ENCODE data around the gene DPF1. TPM values are rescaled to one million over a fixed set of nuclear protein-coding genes. Genes with fewer than 3 reads are reported as not detected.
"Not testable (repeated sequence)": the region's sequence is repeated elsewhere in the genome, so short reads cannot be mapped to it uniquely, and the experiment has no call there.

Gene DPF1
- 2.0 TPM for polyA plus RNA-seq (ENCODE audit: insufficient read length)
- long read RNA-seq, donor 1, partial matches to known transcripts, result 0 of 1 reads
- long read RNA-seq, donor 1, other reads (novel, unspliced or antisense), result 0 of 1 reads
- long read RNA-seq, donor 2, result 0 reads
- long read RNA-seq, donor 3, partial matches to known transcripts, result 344 of 540 reads
- long read RNA-seq, donor 3, other reads (novel, unspliced or antisense), result 195 of 540 reads
- long read RNA-seq, donor 4, result 0 reads
- long read RNA-seq, donor 5, partial matches to known transcripts, result 230 of 546 reads
- long read RNA-seq, donor 5, other reads (novel, unspliced or antisense), result 316 of 546 reads
- long read RNA-seq, donor 6, partial matches to known transcripts, result 0 of 1 reads
- long read RNA-seq, donor 6, other reads (novel, unspliced or antisense), result 0 of 1 reads
- long read RNA-seq, donor 7, result 0 reads
- long read RNA-seq, donor 8, partial matches to known transcripts, result 0 of 1 reads
- long read RNA-seq, donor 8, other reads (novel, unspliced or antisense), result 0 of 1 reads

DNA sequence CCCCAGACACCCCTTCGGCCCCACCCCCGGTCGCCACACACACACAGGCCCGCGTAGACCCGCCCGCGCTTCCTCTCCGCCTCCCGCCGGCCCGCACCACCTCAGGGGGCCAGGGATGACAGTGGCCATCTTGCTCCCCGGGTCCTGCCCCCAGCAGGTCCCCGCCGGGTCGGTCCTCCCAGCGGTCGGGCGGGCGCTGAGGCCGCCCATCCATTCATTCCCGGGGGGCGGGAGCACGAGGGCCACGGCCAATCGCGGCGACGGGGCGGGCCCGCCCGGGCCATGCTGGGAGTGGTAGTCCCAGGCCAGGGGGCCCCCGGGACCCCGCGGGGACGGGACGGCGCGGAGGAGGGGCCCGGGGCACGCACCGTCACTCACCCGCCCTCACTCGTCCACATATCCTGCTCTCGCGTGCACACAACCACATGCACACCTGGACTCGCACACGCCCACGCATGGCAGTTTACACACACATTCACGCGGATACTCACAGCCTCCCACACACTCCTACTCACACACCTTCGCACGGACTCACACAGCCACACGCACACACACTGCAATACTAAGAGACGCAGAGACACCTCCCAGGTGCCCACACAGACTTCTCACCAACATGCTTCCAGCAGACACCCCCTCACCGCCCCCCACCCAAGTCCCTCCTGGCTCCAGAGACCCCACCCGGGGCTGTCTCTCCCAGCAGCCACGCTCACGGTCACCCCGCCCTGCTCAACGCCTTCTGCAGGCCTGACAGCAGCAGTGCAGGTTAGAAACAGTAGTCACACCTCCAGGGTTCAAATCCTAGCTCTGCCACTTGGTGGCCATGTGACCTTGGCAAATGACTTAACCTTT lies at the start of gene DPF1:
DPF1 (minus strand) TSS at position 209 of the 849 bp plus-strand sequence; CDS start at position 129, 80 bp downstream.
- no peak for DNase-seq

DNA sequence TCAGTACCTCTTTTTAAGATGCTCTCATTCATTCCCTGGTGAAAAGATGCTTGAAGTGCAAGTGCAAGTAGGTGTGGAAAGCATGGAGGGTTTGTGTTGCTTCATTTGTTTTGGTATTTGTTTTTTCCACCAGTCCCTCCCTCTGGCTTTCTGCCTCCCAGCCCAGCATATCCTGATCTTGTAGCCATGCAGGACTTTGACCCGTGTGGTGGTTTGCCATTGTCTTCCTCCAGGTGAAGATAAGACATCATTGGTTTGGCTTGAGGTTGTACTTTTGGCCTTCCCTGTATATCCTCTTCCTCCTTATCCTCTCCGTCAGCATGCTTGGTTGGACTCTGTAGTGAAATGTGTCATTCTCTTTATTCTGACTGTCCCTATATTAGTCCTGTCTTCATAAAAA lies 49.5 kb upstream of the DPF1 start:
- no peak for DNase-seq

DNA sequence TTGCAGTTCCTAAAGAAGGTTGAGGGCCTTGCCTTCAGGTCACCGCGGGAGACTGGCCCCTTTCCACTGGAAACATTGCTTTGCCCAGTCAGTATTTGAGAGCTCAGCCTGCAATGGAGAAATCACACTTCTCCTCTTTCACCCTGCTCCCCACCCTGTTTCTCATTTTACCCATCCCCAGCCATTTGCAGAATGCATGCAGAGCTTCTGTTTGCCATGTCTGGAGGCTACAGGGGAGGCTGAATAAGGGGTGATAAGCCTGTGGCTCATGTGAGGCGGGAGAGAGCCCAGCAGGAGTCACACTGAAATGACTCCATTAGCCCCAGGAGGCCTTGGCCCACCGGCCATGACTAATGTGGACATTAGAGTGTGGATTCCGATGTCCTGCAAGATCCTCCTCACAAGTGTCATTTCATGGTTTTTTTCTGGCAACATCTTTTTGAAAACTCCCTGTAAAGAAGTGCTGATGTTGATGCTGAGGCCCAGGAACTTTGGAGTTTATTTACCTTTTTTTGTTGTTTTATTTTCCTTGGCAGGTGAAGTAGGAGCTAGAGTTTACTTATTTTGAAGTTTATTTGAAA lies 46.7 kb upstream of the DPF1 start:
- DNase-seq, result no peak

- no peak for DNase-seq
Observed at GRCh38 chr19:38268539-38268938, 44.5 kb upstream of the DPF1 start.

GRCh38 chr19:38267761-38268483 lies 43.9 kb upstream of the DPF1 start:
- no peak for DNase-seq

- DNase-seq, result no peak
Observed at GRCh38 chr19:38266981-38267597, 43.1 kb upstream of the DPF1 start.

DNA sequence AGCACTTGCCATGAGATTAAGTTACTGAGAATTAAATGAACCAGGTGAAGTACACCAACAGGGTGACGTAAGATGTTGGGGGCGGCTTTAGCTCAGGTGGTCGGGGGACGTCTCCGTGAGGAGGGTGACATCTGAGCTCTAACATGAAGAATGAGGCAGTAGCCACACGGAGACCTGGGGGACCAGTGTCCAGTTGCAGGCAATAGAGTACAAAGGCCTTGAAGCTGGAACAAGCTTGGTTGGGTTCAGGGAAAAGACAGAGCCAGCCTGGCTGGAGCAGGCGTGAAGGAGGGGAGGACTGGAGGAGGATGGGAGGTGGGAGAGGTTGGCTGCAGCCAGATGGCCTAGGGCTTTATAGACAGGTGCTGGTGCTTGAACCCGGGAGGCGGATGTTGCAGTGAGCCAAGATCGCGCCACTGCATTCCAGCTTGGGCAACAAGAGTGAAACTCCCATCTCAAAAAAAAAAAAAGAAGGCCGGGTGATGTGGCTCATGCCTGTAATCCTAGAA lies 42.0 kb upstream of the DPF1 start:
- no peak for DNase-seq

- no peak for DNase-seq
Observed at GRCh38 chr19:38265213-38265861, 41.3 kb upstream of the DPF1 start.

DNA sequence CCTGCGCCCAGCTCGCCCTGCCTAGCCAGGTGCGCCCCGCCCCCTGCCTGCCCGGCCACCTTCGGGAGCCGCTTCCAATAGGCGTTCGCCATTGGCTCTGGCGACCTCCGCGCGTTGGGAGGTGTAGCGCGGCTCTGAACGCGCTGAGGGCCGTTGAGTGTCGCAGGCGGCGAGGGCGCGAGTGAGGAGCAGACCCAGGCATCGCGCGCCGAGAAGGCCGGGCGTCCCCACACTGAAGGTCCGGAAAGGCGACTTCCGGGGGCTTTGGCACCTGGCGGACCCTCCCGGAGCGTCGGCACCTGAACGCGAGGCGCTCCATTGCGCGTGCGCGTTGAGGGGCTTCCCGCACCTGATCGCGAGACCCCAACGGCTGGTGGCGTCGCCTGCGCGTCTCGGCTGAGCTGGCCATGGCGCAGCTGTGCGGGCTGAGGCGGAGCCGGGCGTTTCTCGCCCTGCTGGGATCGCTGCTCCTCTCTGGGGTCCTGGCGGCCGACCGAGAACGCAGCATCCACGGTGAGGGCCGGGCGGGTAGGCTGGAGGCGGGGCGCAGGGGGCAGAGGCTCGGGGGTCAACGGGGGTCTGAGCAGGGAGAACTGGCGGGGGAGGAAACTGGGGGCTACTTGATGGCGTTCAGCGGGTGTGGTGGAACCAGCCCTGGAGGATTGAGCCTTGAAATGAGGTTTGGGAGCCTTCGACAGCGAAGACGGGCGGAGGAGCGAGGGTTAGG lies 40.6 kb upstream of the DPF1 start, which contains the start of gene SPINT2:
SPINT2 (plus strand) TSS at position 88 of the 727 bp plus-strand sequence; CDS start at position 408, 320 bp downstream.
- no peak for DNase-seq

DNA sequence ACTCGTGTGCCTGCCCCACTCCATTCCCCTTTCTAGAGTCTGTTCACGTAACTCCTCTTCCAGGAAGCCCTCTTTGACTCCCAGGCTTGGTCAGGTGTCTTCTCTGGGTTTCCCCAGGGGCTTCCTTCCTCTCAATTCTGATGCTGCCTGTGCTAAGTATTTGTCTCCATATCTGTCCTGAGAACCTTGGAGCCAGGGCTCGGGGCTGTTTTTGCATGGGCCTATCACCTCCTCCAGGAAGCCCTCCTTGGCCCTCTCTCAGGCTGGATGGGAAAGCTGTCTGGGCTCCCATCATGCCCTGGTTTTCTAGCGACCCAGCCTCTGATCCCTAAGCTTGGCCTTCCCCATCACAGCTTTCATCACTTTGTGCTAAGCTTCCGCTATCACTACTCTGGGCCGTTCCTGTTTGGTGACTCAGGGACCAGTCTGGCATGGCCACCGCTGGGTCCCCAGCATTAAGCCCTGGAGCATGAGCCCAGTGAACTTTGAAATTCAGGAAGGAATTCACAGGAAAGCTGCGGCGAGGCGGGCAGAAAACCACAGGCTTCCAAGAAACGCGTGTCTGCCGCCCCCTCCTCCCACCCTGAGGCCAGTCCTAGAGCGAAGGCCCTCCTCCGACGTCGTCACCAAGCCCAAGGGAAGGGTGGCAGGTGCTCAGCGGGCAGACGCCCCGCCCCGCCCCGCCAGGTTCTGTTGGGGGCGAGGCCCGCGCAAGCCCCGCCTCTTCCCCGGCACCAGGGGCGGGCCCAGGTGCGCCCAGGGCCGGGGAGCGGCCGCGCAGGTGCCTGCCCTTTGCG lies 39.9 kb upstream of the DPF1 start:
- peak; percentile 74 for DNase-seq

DNA sequence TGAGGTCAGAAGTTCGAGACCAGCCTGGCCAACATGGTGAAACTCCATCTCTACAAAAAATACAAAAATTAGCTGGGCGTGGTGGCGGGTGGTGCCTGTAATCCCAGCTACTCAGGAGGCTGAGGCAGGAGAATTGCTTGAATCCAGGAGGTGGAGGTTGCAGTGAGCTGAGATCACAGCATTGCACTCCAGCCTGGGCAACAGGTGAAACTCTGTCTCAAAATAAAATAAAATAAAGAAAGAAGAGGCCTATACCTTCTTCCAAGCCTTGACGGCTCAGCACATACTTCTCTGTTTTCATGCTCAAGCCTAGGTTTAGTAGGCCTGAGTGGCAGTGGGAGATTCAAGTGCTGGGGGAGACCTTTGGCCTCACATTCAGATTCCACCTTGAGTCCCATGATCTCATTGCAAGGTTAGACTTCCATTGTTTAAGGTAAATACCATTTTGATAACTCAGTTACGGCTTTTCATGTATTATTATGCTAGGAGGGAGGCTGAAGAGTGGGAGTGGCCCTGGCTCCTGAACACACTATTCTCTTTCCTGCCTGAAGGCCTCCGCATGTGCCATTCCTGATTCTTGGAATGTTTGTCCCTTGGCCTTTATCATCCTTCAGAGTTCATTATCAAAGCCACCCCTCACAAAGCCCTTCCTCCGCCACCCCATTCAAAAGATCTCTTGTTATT lies 38.7 kb upstream of the DPF1 start:
- no peak for DNase-seq

DNA sequence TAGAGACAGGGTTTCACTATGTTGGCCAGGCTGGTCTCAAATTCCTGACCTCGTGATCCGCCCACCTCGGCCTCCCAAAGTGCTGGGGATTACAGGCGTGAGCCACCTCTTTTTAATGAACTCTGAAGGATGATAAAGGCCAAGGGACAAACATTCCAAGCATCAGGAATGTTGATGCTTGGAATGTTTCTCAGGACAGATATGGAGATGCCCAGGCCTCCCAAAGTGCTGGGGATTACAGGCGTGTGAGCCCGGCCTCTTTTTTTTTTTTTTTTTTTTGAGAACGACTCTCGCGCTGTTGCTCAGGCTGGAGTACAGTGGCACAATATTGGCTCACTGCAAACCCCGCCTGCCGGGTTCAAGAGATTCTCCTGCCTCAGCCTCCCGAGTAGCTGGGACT lies 37.9 kb upstream of the DPF1 start:
- DNase-seq, result not testable (repeated sequence)

GRCh38 chr19:38255383-38256014 lies 31.5 kb upstream of the DPF1 start:
- DNase-seq, result no peak

GRCh38 chr19:38253788-38254187 lies 29.8 kb upstream of the DPF1 start:
- DNase-seq, result no peak

- no peak for DNase-seq
Observed at GRCh38 chr19:38252941-38253691, 29.1 kb upstream of the DPF1 start.

- DNase-seq, result no peak
Observed at GRCh38 chr19:38252385-38252784, 28.4 kb upstream of the DPF1 start.

DNA sequence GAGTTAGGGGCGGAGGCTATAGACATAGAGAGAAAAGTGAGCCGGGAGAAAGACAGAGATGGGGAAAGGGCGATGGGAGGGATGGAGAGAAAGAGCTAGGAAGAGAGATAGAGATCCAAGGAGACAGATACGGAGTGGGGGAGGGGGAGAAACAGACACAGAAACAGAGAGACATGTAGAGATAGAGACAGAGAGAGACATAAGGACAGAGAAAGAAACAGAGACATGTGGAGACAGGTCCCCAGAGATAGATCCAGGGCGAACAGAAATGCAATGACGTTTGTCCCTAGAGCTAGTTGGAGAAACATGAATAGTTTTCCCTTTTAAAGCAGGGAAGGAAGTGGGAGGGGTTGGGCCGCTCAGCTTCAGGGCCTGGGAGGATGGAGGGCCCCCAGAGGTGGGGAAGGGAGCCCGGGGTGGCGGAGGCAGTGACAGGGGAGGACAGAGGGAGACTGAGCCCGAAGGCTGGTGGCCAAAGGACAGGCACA lies 27.6 kb upstream of the DPF1 start:
- no peak for DNase-seq

Measured in left kidney (tissue), 8 donors.